OCI-M1 (cell line): ENCODE data around the gene HMBS.
A peak's percentile ranks its signal among the peaks of the same experiment; 100 is the strongest.
"Not testable (repeated sequence)": the region's sequence is repeated elsewhere in the genome, so short reads cannot be mapped to it uniquely, and the experiment has no call there.

Experiments used
- DNase-seq: peaks from one replicate; lab custom pipeline; 2025; lab: John Stamatoyannopoulos, UW

The HMBS gene

DNA sequence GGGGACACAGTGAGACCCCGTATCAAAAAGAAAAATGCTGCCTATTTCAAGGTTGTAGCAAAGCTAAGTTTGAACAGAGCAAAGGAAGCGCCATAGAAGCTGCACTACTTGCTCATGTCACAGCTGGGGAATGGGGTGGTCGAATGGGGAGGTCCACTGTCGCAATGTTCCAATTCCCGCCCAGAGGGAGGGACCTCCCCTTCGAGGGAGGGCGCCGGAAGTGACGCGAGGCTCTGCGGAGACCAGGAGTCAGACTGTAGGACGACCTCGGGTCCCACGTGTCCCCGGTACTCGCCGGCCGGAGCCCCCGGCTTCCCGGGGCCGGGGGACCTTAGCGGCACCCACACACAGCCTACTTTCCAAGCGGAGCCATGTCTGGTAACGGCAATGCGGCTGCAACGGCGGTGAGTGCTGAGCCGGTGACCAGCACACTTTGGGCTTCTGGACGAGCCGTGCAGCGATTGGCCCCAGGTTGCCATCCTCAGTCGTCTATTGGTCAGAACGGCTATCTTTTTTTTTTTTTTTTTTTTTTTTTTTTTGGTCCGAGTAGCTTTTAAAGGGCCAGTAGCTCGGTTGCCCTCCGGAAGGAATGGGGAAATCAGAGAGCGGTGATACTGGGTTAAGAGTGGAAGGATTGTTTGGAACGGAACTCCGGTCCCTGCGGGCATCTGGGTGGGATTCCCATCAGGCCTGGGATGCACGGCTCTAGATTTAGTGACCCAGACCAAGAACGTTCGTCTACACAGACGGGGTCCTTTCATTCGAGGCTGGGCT is at the start of gene HMBS:
Gene HMBS, plus strand, starts transcription at position 219 of the 774 bp plus-strand sequence. Its CDS starts 153 bp downstream, at position 372.
- DNase-seq = peak; percentile 99

- DNase-seq = no peak
These were observed 45.8 kb upstream of the HMBS start for GRCh38 chr11:119038884-119039283.

DNA sequence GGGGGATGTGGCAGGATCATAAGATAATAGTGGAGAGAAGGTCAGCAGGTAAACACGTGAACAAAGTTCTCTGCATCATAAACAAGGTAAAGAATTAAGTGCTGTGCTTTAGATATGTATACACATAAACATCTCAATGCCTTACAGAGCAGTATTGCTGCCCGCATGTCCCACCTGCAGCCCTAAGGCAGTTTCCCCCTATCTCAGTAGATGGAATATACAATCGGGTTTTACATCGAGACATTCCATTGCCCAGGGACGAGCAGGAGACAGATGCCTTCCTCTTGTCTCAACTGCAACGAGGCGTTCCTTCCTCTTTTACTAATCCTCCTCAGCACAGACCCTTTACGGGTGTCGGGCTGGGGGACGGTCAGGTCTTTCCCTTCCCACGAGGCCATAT is 45.2 kb upstream of the HMBS start:
- peak; percentile 55 for DNase-seq

GRCh38 chr11:119041821-119042514 is 42.7 kb upstream of the HMBS start:
- peak; percentile 49 for DNase-seq

GRCh38 chr11:119042927-119043326 is 41.8 kb upstream of the HMBS start:
- no peak for DNase-seq

DNA sequence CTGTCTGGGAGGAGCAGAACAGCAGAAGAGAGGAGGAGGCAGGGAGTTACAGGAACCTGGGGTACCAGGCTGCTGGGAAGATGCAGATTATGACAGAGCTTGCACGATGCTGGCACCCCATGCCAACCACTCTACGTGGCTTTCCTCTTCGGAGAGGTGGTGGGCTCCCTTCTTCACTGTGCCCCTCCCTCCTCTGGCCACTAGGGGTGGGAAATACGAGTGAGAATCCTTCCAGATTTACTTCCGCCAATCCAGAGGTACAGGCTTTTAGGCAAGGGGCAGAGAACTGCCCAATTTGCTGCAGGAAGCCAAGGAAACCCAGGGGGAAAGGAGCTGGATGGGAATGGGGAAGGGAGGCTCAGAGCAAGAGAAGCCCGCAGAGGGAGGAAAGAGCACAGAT is 40.0 kb upstream of the HMBS start:
- no peak for DNase-seq

- no peak for DNase-seq
These were observed 38.2 kb upstream of the HMBS start for GRCh38 chr11:119046489-119046888.

- no peak for DNase-seq
These were observed 37.5 kb upstream of the HMBS start for GRCh38 chr11:119047205-119047604.

GRCh38 chr11:119048644-119049043 is 36.0 kb upstream of the HMBS start:
- DNase-seq = no peak

GRCh38 chr11:119049081-119049480 is 35.6 kb upstream of the HMBS start:
- DNase-seq = no peak

GRCh38 chr11:119051440-119052162 is 33.1 kb upstream of the HMBS start:
- no peak for DNase-seq

DNA sequence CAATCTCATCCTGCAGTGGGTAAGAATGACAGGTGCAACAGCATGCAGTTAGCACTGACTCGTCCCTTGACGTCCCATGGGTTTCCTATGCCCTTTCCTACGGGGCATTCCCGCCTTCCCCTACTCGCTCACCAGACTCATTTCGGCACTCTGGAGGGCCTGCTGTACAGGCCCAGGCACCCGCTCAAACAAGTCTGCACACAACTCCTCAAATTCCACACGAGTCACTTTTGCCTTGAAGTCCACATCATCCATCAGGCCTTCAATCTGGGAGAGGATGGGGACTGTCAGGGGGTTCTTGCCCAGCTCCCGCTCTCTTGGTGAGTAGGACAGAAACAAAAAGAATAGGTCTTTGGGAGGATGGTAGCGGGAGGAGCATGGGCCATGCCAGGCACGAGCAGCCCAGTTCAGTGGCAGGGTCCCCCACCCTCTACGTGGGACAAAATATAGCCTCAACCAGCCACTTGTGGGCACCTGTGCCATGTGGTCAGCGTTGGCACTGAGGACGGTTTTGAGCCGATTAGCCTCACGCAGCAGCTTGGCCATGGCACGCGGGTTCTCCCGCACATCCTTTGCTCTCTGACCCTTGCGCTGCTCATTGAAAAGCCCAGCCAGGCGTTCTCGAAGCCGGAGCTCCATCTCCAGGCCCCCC is 32.4 kb upstream of the HMBS start:
- no peak for DNase-seq

GRCh38 chr11:119054418-119054817 is 30.3 kb upstream of the HMBS start:
- DNase-seq = no peak

GRCh38 chr11:119055901-119056300 is 28.8 kb upstream of the HMBS start:
- DNase-seq = peak; percentile 61

- peak; percentile 66 for DNase-seq
These were observed 28.2 kb upstream of the HMBS start for GRCh38 chr11:119056421-119056999.

- DNase-seq = peak; percentile 99
These were observed 27.5 kb upstream of the HMBS start, which contains the start of gene HYOU1 for GRCh38 chr11:119057000-119057769. HYOU1 (minus strand) TSS chr11:119057205; CDS start chr11:119056160, 1,045 bp downstream.

DNA sequence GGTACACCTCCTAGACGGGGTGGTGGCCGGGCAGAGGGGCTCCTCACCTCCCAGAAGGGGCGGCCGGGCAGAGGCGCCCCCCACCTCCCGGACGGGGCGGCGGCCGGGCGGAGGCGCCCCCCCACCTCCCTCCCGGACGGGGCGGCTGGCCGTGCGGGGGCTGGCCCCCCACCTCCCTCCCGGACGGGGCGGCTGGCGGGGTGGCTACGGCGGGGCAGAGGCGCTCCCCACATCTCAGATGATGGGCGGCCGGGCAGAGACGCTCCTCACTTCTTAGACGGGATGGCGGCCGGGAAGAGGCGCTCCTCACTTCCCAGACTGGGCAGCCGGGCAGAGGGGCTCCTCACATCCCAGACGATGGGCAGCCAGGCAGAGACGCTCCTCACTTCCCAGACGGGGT is 25.6 kb upstream of the HMBS start:
- DNase-seq = not testable (repeated sequence)

GRCh38 chr11:119061256-119061655 is 23.4 kb upstream of the HMBS start:
- no peak for DNase-seq

GRCh38 chr11:119062779-119063178 is 21.9 kb upstream of the HMBS start:
- peak; percentile 73 for DNase-seq

DNA sequence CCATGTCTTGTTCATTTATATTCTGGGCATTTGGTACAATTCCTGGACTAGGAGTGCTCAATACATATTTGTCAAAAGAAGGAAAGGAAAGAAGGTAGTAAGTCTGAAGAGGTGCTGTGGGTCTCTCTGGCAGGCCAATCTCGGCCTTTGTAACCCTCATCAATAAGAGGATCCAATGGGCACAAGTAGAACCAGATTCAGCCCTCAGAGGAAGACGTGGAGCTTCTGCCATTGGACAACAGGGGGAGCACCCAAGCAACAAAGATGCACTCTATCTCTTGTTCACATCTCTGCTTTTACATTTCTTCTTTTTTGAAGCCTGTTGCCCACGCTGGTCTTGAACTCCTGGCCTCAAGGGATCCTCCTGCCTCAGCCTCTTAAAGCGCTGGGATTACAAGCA is 19.3 kb upstream of the HMBS start:
- DNase-seq = peak; percentile 89
